AG09309 (cell line): ENCODE results near the gene SCN8A.

Experiments used
- DNase-seq: peaks from one replicate; pipeline ENCODE4 v3.0.0-alpha.2; 2010; ENCODE audit warnings: low read depth
- H3K4me3 ChIP-seq: 2 replicates; pipeline ENCODE4 v1.5.1; 2011; ENCODE audit warnings: mild to moderate bottlenecking, low read depth, low read length, moderate library complexity; ENCODE audit not compliant: control insufficient read depth
- TF ChIP-seq, protein P1 (sequence below): IDR thresholded peaks from 2 replicates; pipeline ENCODE4 v1.5.1; 2011; ENCODE audit warnings: mild to moderate bottlenecking, low read depth, low read length, inconsistent platforms; ENCODE audit not compliant: insufficient read depth, control insufficient read depth; ENCODE audit errors: missing control alignments

The SCN8A gene

DNA sequence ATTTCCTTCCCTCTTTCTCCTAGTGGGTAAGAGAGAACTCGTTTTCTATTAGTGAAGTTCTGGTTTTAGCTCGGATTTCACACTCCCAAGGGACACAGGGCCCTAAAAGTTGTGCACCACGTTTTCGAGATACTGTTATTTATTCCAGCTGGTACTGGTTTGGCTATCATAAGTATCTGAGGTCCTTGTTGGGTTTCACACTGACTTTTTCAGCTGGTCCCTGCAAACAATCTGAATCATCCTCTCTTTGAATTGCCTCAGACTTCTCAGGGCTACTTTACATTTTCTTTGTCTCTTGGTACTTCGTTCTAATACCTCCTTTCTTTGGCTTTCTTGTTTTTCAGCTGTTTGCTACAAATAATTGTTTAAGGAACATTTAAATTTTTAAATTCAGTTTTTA, 75.7 kb downstream of the SCN8A start:
- TF ChIP-seq, protein P1, sequence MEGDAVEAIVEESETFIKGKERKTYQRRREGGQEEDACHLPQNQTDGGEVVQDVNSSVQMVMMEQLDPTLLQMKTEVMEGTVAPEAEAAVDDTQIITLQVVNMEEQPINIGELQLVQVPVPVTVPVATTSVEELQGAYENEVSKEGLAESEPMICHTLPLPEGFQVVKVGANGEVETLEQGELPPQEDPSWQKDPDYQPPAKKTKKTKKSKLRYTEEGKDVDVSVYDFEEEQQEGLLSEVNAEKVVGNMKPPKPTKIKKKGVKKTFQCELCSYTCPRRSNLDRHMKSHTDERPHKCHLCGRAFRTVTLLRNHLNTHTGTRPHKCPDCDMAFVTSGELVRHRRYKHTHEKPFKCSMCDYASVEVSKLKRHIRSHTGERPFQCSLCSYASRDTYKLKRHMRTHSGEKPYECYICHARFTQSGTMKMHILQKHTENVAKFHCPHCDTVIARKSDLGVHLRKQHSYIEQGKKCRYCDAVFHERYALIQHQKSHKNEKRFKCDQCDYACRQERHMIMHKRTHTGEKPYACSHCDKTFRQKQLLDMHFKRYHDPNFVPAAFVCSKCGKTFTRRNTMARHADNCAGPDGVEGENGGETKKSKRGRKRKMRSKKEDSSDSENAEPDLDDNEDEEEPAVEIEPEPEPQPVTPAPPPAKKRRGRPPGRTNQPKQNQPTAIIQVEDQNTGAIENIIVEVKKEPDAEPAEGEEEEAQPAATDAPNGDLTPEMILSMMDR = no peak
- H3K4me3 ChIP-seq = no peak overlapping the region
- peak; percentile 24 for DNase-seq

DNA sequence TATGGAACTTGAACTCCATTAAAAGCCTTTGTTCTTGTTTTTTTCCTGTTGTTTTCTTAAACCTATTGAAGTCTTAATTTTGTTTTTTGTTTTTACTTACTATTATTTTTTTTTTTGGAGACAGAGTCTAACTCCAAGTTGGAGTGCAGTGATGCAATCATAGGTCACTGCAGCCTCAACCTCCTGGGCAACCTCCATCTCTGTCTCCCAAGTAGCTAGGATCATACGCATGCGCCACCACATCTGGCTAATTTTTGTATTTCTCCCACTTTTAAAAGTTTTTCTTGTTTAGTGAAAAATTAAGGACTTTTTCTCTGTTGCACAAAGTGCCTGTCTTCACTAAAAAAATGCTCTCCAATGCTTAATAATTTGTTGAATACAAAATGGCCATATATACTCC, 76.2 kb downstream of the SCN8A start:
- TF ChIP-seq, protein P1 = no peak
- no peak overlapping the region for H3K4me3 ChIP-seq
- no peak for DNase-seq

DNA sequence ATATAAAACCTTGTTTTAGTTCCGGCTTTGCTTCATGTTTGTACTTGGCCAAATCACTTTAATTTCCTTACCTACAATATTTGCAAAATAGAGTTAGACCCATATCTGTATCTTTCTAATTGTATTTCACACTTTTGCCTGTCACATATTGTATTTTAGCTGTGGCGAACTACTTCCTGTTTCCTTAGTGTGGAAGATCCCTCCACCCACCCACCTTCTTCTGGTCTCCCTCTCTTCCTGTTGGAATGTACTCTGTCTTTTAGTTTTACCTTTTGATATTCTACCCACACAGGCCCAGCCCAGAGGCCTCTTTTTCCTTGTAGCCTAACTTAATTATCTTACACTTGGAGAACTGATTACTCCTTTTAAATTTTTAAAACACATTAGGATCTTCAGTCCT, 78.2 kb downstream of the SCN8A start:
- H3K4me3 ChIP-seq = no peak overlapping the region
- TF ChIP-seq, protein P1 = no peak
- DNase-seq = no peak

DNA sequence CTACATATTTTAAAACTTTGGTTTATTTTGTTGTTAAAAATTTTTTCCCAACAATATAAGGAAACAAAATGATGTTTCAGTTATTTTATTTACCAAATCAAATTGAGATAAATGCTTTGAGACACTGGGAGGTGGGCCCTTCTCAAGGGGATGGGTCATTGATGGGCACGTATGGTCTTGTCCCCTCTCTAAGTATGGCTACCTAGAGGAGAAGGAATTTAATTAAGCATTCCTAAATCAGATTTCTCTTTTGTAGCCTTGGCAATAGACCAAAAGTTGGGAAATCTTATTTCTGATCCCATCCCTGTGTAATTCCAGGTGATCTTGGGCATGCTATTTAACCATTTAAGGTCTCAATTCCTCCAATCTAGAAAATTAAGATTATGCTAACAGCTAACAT, 79.0 kb downstream of the SCN8A start:
- TF ChIP-seq, protein P1 = no peak
- no peak for DNase-seq
- H3K4me3 ChIP-seq = no peak overlapping the region

DNA sequence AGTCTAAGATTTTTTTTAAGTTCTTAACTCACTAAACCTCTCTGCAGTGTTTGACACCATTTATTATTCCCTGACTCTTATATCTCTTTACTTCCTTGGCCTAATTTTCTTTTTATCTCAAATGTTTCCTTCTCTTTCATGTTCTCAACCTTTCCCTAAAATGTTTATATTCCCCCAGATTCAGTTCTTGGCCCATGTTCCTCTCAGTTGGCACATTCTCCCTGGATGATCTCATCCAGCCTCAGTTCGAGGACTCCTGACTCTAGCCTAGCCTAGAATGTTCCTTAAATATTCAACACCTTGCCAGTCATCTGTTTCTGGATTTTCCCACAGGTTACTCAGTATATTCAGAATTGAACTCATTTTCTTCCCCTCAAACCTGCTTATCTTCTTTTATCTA, 81.3 kb downstream of the SCN8A start:
- TF ChIP-seq, protein P1 = no peak
- no peak for DNase-seq

DNA sequence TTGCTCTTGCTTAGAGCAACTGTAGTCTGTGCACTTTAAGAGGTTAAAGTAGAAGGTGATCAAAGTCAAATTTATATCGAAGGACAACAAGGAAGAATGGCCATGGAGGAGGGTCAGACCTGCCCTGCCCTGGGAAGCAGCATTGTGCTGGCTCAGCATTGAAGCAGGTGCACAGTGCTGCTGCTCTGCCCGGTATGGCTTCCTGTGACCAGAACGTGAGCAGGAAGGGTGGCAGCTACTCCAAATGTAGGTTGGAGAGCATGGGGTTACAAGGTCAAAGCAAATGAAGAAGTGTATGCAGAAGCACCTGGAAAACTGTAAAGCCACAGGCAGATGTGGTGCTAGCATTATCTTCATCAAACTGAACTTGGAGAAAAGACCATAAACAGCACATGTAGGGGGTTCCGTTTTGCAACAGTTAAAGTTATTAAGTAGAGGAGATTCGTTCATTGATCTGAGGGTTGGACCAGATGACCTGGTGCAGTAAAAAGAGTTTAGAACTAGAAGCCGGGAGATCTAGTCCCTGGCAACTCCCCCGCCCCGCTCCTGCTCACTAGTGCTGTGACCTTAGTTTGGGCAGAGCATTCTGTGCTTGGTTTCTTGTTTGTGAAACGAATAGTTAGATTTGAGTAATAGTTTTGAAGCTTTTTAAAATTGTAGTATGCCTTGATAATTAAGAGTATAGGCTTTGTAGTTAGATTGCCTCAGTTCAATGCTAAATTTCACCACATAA, 84.2 kb downstream of the SCN8A start:
- no peak overlapping the region for H3K4me3 ChIP-seq
- DNase-seq = no peak
- TF ChIP-seq, protein P1 = no peak

More for the DNA sequence above, 81.3 kb downstream of the SCN8A start:
- H3K4me3 ChIP-seq = no peak overlapping the region
